HG03280 (cell line): Measurements from ENCODE around the gene OR13J1.
"Not testable (repeated sequence)": the region's sequence is repeated elsewhere in the genome, so short reads cannot be mapped to it uniquely, and the experiment has no call there.

Experiments used
- ATAC-seq: cut with Tn5 transposase; IDR thresholded peaks from one replicate; pipeline ENCODE4 v1.9.1; 2021; ENCODE audit warnings: mild to moderate bottlenecking, moderate library complexity; ENCODE audit not compliant: unreplicated experiment

Gene OR13J1

DNA sequence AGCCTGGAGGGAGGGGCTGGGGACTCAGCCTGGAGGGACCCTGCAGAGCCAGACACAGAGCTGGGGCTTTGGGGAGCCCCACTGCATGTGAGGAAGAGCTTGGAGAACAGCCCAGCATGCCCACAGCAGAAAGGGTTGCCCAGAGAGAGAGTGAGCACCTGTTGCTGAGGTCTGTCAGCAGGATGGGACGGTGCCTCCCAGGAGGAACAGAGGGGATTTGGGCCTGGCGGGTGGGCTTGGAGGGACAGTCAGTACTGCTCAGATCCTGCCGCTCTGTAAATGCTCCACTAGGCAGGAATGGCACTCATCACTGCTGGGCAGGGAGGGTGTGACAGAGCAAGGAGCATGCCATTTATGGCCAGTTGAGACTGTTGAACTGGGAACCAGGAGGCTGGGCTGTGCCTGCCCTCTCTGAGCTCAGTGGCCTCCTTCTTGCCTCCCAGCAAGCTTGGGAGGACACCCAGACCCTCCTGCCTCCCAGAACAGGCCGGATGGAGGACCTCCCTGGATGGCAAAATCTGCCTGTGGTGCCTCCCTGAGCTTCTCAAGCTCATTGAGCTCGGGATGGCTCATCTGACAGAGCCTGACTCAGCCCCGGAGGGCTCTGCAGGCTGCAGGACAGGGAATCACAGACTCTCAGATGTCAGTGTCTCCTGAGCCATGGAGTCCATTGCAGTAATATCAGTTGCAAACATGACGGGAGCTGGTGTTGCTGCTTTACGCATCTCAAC, 35.0 kb upstream of the OR13J1 start:
- no peak for ATAC-seq

DNA sequence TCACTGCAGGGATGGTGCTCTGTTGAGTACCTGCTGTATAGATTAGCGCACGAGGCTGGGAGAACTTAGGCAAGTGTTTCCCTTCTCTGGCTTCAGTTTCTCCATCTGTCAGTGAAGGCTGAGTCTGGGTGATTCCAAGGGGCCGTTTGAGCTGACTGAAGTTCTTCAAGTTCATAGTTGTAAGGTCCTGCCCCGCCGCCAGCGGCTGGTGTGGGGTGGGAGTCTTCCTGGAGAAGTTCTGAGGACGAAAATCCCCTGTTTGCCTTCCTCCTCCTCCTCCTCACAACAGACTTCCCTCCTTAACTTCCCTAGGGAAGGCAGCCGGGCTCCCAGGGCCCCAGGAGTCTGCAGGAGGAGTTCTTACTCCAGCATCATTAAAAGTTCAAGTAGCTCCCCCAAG, 34.1 kb upstream of the OR13J1 start:
- no peak for ATAC-seq

DNA sequence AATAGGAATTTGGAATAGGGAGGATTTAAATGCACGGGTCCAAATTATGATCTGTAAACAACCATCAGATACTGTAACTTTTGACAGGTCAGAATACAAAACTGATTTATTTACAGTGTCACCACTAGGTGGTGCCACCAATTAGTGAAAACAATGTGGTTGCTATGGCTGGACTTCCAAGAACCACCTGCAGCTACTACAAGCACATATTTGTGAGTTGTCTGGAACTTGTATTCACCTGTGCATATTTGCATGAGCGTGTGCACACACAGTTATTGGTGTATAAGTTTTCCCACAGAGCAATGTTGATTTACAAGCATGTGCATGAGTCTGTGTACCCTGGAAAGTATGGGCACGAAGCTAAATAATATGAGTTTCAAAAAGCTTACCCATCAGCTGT, 32.8 kb upstream of the OR13J1 start:
- ATAC-seq = no peak

DNA sequence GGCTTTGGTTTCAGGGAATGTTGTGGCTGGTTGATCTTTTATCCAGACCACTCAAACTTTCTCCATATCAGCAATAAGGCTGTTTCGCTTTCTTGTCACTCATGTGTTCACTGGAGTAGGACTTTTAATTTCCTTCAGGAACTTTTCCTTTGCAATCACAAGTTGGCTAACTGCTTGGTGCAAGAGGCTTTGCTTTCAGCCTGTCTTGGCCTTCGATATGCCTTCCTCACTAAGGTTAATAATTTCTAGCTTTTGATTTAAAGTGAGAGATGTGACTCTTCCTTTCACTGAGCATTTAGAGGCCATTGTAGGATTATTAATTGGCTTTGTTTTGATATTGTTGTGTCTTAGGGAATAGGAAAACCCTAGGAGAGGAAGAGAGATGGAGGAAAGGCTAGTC, 28.8 kb upstream of the OR13J1 start:
- ATAC-seq = no peak

DNA sequence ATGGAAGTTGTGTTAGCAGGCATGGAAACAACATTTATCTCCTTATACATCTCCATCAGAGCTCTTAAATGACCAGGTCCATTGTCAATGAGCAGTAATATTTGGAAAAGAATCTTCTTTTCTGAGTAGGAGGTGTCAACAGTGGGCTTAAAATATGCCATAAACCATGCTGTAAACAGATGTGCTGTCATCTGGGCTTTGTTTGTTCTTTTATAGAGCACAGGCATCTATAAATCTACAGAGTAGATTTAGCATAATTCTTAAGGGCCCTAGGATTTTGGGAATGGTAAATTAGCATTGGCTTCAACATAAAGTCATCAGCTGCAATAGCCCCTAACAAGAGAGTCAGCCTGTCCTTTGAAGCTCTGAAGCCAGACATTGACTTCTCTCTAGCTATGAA, 28.1 kb upstream of the OR13J1 start:
- ATAC-seq = no peak

DNA sequence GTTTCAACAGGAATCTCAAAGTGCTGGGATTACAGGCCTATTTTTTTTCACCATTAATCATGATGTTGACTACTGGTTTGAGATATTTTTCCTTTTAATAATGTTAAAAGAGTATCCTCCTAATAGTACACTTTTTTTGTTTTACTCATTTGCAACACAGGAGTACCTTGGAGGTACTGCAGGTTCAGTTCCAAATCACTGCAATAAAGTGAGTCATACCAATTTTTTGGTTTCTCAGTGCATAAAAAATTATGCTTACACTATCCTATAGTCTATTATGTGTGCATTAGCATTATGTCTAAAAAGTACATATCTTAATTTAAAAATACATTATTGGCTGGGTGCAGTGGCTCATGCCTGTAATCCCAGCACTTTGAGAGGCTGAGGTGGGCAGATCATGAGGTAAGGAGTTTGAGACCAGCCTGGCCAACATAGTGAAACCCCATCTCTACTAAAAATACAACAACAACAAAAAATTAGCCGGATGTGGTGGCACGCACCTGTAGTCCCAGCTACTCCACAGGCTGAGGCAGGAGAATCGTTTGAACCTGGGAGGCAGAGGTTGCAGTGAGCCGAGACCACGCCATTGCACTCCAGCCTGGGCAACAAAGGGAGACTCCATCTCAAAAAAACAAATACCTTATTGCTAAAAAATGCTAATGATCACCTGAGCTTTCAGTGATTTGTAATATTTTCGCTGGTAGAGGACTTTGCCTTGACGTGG, 27.3 kb upstream of the OR13J1 start:
- ATAC-seq = not testable (repeated sequence)

DNA sequence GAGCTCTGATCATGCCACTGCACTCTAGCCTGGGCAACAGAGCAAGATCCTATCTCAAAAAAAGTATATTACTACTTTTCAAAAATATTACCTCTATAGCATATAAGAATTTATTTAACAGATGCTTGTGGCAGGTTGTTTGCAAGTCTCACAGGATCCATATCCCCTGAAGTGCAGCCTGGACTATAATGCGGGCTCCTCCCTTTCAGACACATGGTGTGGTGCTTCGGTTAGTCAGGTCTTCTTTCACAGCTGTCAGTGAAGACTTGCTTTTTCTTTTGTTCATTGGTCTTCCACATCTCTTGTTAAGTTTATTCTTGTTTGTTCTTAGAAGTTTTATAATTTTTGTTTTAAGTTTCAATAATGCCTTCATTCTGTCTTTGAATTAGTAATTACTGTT, 26.4 kb upstream of the OR13J1 start:
- ATAC-seq = no peak

DNA sequence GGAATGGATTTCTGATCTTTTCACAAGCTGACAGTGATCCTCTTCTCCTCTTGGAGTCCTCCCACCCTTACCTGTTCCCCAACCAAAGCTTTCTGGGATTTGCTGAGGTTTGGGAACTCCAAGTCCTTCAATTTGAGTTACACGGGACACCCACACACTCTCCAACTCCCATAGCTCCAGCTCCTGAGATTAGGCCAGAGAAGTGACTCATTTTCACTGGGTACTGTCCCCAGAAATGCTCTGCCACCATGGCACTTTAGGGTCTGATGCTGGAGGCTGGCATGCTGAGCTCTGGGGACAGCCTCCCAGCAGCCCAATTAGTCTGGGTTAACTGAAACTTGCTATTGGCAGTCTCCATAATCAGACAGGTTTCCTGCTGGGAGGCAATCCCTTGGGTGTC, 21.9 kb upstream of the OR13J1 start:
- ATAC-seq = no peak

DNA sequence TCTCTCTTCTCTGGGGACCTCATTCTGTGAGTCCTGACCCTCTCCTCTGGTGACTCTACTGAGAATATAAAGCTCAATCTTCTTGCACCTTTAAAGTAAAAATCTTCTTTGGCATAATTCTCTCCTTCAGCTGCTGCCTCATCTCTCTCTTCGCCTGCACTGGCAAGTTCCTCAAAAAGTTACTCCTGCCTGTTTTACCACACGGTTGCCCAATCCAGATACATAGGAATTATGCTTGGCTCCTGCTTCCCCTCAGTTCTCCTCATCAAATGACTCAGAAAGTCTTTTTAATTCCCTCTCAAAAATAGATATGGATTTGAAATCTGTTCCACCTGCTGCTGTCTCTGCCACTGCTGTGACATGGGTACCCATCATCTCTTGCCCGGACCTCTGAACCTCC, 21.4 kb upstream of the OR13J1 start:
- ATAC-seq = no peak

DNA sequence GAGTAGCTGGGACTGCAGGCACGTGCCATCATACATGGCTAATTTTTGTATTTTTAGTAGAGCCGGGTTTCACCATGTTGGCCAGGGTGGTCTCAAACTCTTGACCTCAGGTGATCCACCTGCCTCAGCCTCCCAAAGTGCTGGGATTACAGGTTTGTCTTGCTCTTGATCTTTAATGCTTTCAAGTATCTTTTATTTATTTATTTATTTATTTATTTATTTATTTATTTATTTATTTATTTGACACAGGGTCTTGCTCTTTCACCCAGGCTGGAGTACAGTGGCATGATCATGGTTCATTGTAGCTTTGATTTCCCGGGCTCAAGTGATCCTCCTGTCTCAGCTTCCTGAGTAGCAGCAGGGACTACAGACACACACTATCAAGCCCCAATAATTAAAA, 14.7 kb upstream of the OR13J1 start:
- ATAC-seq = not testable (repeated sequence)

DNA sequence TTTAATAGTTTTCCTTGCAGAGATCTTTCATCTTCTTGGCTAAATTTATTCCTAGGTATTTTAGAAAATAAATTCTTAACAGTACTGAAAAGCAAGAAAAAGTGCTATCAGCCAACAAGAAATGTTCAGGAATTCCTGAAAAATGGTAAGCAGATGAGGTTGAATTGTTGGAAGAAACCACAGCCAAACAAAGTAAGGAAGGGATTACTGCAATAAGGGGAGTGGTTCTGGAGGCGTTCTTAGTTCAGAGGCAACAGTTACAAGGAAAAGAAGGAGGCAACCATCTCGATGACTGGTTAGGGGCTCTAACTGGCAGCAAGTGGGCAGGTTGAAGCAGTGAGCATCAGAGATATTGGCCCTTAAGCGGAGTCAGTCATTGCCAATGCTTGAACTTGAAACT, 12.8 kb upstream of the OR13J1 start:
- ATAC-seq = no peak

DNA sequence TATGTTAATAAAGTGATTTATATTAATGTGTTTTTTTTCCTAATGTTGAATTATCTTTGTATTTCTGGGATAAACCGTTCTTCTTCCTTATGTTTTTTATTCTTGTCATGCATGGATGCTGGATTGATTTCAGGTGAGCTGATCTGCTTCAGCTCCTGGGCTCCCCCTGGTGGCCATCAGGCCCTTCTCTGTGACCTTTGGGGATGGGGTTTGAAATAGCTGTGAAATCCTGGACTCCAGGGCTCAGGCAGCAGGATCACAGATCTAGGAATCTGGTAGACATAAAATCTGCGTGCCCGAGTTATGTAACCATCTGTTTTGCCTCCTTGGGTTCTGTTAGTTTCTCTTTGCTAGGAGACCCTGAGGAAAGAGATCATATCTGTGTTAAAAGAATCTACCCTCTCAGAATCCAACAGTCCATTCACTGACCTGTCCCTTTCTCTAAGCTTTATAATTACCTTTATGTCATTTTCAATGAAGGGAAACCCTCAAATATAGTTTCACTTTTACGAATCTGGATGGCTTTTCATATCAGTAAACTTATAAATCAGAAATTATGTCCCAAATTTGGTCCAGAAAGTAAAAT, 12.2 kb upstream of the OR13J1 start:
- no peak for ATAC-seq

DNA sequence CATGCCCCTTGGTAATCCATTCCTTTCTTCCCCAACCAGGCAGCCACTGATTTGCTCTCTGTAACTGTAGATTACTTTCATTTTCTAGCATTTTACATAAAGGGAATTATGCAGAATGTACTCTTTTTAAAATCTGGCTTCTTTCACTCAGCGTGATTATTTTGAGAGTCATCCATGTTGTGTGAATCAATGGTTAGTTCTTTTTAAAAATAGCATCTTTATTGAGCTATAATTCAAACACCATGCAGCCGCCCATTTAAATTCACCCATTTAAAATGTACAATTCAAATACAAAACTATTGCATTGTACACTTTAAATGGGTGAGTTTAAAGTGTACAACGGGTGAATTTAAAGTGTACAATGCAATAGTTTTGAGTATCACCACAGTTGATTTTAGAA, 2.3 kb upstream of the OR13J1 start:
- ATAC-seq = no peak

DNA sequence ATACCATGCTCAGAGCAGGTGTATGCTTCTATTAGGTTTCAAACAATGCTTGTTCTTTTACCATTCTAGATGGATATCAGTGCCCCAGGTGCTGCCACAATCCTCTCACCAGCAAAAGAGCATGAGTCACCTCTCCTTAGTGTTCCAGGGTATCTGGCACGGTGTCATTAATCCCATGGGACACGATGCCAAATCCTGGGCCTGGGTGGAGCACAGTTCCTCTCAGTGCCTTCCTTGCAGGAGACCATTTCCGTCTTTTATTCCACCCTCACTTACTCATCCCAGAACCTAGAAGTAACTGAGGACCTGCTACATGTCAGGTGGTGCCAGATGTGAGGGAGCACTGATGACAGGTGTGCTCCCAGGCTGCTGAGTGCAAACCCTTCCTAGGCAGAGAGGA, 1.3 kb upstream of the OR13J1 start:
- no peak for ATAC-seq

DNA sequence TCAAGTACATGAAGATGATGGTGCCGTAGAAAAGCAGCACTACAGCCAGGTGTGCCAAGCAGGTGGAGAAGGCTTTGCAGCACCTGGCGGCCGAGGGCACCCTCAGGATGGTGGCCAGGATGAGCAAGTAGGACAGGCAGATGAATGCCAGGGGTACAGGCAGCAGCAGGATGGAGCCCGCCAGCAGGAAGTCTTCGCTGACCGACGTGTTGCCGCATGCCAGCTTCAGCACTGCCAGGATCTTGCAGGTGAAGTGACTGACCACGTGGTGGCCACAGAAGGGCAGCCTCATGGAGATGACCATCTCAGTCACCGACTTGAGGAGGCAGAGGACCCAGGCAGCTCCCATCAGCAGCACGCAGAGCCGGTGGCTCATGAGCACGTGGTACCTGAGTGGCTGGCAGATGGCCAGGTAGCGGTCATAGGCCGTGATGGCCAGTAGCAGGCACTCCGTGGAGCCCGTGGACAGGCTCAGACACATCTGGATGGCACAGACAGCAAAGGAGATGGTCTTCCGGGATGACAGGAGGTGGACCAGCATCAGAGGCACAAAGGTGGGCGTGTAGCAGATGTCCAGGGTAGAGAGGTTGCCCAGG, 482 bp downstream of the OR13J1 start:
- no peak for ATAC-seq

DNA sequence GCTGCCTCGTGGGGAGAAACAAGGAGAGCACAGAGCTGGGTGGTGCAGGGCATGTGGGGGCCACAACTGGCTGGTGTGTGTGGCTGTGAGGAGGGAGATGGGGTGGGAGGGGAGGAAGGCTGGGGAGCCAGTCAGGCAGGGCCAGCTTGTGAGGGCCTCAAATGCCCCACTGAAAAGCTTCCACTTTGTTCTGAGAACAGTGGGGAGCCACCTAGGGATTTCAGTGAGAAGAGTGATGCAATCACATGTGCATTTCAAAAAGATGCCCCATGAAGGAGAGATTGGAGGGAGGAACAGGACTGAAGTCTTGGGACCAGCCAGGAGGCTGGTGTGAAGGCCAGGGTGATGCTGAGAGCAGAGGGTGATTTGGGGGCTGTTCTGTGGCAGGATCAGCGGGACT, 1.3 kb downstream of the OR13J1 start:
- no peak for ATAC-seq

DNA sequence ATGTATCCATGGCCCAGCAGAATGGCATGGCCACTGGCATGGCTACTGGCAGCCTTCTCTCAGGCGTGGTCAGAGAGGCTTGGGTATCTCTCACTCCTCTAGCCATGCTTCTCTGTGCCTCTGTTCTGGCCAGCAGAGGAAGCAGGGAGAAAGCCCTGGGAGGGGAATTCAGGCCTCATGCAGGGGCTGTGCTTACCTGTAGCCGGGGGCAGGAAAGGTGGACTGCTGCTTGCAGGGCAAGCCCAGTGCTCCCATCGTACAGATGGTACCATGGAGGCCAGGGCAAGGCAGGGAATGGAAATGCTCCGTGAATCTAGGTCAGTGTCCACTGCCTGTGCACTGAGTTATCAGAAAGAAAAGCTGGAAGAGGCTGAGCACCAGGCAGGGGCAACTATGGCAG, 2.7 kb downstream of the OR13J1 start:
- no peak for ATAC-seq

DNA sequence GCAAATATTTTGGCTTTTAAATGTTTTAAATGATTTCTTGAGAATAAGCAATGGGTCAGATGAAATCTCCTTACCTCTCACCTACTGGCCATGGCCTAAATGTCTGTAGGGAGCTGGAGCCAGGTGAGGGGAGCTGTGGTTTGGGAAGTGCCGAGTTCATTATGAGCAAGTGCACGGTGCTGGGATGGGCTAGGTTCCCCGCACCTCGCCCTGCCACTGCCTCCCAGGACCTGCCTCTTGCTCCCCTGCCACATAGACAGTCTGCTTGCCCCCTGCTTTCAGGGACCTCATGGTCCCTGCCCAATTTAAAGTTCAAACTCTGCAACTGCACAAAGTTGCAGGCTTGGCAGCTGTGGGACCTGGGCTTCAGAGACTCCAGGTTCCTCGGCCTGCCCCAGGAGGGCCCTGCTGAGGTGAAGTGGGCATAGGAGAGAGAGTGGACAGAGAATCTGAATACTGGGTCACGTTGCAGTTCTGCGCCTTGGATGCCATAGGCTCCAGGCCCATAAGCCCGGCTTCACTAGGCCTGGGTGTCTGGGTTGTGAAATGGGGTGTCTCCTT, 5.4 kb downstream of the OR13J1 start:
- no peak for ATAC-seq

DNA sequence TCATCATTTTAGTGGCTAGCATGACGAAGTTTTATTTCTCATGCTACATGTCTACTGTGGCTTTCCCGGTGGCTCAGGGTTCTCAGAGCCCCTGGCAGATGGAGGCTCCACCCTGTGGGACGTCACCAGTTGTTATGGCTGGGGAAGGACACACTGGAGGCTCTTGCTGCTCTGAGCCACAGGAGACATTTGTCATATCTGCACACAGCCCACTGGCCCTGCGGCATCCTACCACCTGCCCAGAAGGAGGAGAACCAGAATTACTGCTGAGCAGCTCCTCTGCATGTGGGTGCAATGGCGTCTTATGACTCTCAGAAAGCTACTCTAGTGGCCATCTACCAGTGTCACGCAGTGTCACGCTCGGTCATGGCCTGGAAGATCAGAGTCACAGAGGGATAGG, 6.6 kb downstream of the OR13J1 start:
- no peak for ATAC-seq

DNA sequence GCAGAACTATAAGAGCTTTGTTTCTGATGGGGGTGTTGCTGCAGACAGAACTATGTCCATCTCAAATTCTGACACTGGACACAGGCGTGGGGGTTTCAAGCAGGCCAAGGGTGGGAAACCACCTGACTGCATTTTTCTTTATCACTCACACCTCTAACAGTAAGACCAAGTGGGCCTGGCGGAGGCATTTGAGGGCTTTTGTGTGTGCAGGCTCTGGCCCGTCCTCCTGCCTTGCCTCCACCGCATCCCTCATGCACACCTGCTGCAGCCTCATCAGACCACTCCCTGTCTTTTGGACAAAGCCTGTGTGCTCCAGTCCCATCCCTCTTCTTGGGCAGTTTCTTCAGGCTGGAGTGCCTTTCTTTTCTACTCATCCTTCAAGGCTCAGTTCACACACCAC, 7.9 kb downstream of the OR13J1 start:
- ATAC-seq = no peak

DNA sequence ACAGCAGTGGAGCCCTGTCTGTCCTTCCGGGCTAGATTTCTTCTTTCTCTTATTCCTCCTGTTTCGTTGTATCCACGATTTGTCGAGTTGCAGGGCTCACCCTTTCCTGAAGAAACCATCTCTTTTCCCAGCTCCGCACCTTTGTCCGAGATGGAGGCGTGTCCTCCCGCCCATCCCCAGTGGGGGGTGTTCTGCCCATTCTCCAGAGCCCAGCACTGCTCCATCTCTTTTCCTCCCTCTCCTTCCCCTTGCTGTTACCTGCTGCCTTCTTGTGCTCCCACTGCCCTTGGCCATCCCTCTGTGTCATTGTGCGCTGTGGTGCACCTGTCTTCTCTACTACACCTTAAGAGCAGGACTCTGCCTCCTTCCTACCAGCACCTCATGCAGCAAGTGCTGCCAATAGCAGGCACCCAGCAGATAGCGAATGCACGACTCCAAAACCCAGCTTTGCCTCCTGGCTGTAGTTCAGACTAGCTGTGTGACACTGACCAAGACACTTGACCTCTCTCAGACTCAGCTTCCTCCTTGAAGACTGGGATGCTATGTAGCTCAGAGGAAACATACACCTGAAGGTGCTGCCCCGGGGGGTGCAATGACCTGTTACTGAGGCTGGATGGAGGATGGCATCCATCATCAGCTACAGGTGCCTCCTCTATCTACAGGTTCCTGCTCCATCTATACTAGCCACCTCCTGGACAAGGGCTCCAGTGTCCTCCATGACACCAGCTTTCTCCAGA, 8.9 kb downstream of the OR13J1 start:
- ATAC-seq = no peak
